HG02981 (cell line): ENCODE measurements around the gene NWD2.

Experiments
- ATAC-seq: cut with Tn5 transposase; IDR thresholded peaks from one replicate; pipeline ENCODE4 v1.9.1; 2021; ENCODE audit warnings: mild to moderate bottlenecking, moderate library complexity; ENCODE audit not compliant: unreplicated experiment

Gene NWD2

GRCh38 chr4:37464373-37465128 is 220.0 kb downstream of the NWD2 start:
- ATAC-seq, result no peak

GRCh38 chr4:37465296-37465695 is 220.8 kb downstream of the NWD2 start:
- ATAC-seq, result no peak

- ATAC-seq, result no peak
These were observed 221.3 kb downstream of the NWD2 start for GRCh38 chr4:37465845-37466244.

GRCh38 chr4:37467223-37467622 is 222.7 kb downstream of the NWD2 start:
- no peak for ATAC-seq

- no peak for ATAC-seq
These were observed 223.3 kb downstream of the NWD2 start for GRCh38 chr4:37467824-37468223.

- no peak for ATAC-seq
These were observed 224.7 kb downstream of the NWD2 start for GRCh38 chr4:37469286-37469685.

GRCh38 chr4:37470245-37470644 is 225.7 kb downstream of the NWD2 start:
- ATAC-seq, result no peak

GRCh38 chr4:37471093-37471492 is 226.6 kb downstream of the NWD2 start:
- no peak for ATAC-seq

- ATAC-seq, result no peak
These were observed 227.4 kb downstream of the NWD2 start for GRCh38 chr4:37471971-37472370.

GRCh38 chr4:37473807-37474206 is 229.3 kb downstream of the NWD2 start:
- no peak for ATAC-seq

GRCh38 chr4:37475087-37475486 is 230.5 kb downstream of the NWD2 start:
- ATAC-seq, result no peak

- no peak for ATAC-seq
These were observed 231.2 kb downstream of the NWD2 start for GRCh38 chr4:37475776-37476175.

- no peak for ATAC-seq
These were observed 231.7 kb downstream of the NWD2 start for GRCh38 chr4:37476256-37476655.

- ATAC-seq, result no peak
These were observed 232.1 kb downstream of the NWD2 start for GRCh38 chr4:37476691-37477090.

GRCh38 chr4:37477126-37477525 is 232.6 kb downstream of the NWD2 start:
- no peak for ATAC-seq

GRCh38 chr4:37478151-37478550 is 233.6 kb downstream of the NWD2 start:
- ATAC-seq, result no peak

- ATAC-seq, result no peak
These were observed 236.0 kb downstream of the NWD2 start for GRCh38 chr4:37480509-37480908.

- ATAC-seq, result no peak
These were observed 237.1 kb downstream of the NWD2 start for GRCh38 chr4:37481547-37482122.

- ATAC-seq, result no peak
These were observed 237.8 kb downstream of the NWD2 start for GRCh38 chr4:37482236-37482913.

GRCh38 chr4:37483610-37484009 is 239.1 kb downstream of the NWD2 start:
- ATAC-seq, result no peak

- no peak for ATAC-seq
These were observed 241.6 kb downstream of the NWD2 start for GRCh38 chr4:37486166-37486565.

GRCh38 chr4:37487668-37488067 is 243.1 kb downstream of the NWD2 start:
- ATAC-seq, result no peak
